Esophagus muscularis mucosa (tissue), 3 donors: ENCODE measurements around the gene GRID2IP.

Source experiments
- CTCF ChIP-seq, 3 experiments: fragments of 200-600 bp in 2 of 3; fragments of 450-650 bp in 1 of 3; sonication (generic) in 2 of 3; IDR thresholded peaks; one replicate each; pipeline ENCODE4 v1.5.1; 2017 to 2019; ENCODE audit warnings: antibody characterized with exemption in 3 of 3, mild to moderate bottlenecking in 2 of 3, moderate library complexity in 1 of 3
- EP300 ChIP-seq: sonication (generic); formaldehyde crosslinking; IDR thresholded peaks from one replicate; pipeline ENCODE4 v1.6.1; 2017; ENCODE audit warnings: antibody characterized with exemption

- TF ChIP-seq EP300 (no peak), CTCF (IDR thresholded peaks at IDR 0.05) (no peak)
Observed at GRCh38 chr7:6578114-6579084, 27.1 kb upstream of the GRID2IP start.
